GM19463 (cell line): ENCODE data around the gene SLC1A1.
"Not testable (repeated sequence)": the region's sequence is repeated elsewhere in the genome, so short reads cannot be mapped to it uniquely, and the experiment has no call there.

Experiments
- ATAC-seq: cut with Tn5 transposase; IDR thresholded peaks from one replicate; pipeline ENCODE4 v1.9.1; 2021; ENCODE audit warnings: mild to moderate bottlenecking, moderate library complexity; ENCODE audit not compliant: unreplicated experiment

The SLC1A1 gene

DNA sequence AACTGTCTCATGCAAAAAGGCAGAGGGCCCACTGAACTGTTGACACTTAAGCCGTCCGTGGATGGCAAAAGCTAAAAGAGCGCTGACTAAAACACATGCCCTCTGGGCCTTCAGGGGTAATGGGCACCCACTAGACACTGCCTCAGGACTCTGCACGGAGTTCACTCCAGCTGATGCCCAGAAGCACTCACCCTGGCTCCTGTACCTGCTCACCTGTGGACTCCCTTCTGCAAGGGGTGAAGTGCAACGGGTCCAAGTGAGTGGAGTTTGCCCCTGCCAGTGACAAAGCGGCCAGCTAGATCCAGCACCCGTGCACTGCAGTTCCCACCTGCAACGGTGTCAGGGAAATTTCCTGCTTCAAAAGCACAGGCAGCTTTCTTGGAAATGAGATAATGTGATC is 50.2 kb downstream of the SLC1A1 start:
- ATAC-seq = no peak

DNA sequence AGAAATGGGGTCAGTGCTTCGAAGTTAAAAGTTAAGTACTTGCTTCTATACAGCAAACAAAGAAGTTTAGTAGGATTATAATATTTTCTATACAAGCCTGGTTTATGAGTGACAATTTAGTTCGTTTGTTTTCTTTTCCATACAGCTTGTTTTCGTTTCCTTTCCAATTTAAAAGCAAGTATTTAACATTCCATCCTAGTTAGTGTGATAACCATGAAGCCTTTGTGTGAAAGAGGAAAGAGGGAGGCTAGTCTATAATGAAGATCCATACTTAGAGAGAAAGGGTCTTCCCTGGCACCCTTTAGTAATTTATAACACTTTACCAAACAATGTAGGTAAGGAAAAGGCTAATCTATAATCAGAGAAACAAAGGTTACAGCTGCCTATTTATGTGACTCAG is 51.0 kb downstream of the SLC1A1 start:
- no peak for ATAC-seq

DNA sequence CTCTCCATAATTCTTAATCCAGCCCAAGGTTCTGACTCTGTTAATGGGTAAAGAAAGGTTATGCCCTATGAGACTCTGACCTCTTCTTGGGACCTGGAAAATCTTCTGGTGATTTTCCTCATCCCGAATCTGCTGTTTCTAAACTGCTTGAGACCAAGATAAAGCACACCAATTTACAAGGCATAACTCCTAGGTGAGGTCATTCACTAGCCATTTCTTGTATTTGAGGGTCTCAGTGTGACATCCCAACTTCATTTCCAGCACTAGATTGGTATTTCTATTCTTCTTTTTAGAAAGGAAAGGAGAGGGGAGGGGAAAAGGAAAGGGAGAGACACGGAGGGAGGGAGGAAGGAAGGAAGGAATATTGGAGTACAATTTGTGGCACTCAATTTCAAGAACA is 51.6 kb downstream of the SLC1A1 start:
- no peak for ATAC-seq

DNA sequence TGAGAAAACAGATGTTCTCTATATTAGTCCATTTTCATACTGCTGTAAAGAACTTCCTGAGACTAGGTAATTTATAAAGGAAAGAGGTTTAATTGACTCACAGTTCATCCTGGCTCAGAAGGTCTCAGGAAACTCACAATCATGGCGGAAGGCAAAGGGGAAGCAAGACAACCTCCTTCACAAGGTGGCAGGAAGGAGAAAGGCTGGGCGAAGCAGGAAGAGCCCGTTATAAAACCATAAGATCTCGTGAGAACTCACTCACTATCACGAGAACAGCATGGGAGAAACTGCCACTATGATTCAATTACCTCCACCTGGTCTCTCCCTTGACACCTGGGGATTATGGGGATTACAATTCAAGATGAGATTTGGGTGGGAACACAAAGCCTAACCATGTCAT is 54.4 kb downstream of the SLC1A1 start:
- not testable (repeated sequence) for ATAC-seq

DNA sequence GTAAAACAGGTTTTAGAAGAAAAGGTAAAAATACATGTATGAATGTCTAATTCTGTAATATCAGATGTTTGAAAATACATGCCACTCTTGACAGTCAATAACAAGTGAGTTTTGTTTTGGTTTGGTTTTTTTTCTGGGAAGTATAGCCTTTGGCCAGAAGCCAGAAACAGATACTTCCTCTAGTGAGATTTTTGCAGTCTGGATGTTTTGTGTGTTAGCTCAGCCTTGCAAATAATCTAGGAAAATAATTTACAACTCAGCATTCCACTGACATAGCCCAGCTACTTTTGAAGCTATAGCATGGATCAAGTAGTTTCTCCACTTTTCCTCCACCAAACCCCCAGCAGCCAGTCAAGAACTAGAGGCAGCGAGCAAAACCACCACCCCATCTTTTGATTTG is 56.7 kb downstream of the SLC1A1 start:
- no peak for ATAC-seq

DNA sequence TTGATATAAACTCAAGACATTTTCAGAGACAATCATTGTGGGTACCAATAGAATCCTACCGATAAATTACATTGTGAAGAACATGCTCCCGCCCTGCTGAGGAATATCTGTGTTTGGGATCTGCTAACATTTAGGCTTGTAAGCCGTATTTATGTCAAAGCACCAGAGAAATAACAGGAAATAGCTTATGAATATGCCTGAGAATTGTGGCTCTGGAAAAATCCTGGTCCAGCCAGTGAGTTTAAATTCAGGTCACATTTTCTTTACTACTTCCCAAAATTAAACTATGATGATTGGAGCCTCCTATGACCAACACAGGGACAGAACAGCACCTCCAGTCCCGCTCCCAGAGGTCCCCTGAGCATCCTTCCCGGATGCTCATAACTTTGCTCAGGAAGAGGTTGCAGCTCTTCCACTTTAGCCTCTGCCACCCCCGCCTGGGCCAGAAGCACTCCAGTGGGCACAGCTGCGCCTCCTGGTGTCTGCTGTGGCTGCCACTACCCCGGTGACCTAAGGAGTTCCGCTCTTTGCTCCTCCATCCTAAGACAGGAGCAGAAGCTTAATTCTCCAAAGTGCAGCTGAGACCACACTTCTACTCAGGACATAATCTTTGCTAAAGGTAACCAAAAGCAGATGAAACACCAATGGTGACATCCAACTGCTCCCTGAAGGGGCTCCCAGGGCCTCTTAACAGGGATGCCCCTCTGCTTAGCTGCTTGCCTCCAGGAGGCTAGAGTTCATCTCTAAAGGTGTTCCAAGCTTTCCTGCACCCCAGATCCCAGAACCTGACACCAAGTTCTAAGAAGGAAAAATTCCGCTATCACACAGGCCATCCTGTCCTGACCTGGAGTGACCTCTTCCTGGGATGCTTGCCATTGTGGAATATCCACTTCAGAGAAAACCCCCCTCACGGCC is 58.8 kb downstream of the SLC1A1 start:
- peak; percentile 58 for ATAC-seq

DNA sequence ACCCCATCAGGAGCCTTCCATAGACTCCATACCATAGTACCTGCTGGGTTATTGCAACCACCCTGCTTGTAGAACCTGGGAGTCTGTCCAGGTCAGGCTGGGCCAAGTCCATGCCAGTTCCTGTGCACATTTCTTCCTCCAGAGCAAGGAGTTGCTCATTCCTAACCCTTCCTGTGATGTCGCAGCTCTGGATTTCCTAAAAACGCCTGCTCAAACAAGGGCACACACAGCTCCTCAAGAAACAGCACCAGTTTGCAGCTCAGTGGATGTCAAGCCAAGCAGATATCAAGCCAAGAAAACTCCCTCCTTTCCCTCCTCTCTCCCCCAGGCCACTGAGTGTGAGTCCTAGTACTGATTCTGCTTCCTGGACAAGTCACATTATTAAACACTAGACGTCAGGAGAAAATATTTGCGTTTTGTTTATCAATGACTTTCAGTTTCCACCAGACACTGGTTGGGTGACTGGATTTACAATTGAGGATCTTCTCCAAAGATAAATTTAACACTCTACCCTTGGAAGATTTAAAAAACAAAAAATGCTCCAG is 59.6 kb downstream of the SLC1A1 start:
- ATAC-seq = no peak

DNA sequence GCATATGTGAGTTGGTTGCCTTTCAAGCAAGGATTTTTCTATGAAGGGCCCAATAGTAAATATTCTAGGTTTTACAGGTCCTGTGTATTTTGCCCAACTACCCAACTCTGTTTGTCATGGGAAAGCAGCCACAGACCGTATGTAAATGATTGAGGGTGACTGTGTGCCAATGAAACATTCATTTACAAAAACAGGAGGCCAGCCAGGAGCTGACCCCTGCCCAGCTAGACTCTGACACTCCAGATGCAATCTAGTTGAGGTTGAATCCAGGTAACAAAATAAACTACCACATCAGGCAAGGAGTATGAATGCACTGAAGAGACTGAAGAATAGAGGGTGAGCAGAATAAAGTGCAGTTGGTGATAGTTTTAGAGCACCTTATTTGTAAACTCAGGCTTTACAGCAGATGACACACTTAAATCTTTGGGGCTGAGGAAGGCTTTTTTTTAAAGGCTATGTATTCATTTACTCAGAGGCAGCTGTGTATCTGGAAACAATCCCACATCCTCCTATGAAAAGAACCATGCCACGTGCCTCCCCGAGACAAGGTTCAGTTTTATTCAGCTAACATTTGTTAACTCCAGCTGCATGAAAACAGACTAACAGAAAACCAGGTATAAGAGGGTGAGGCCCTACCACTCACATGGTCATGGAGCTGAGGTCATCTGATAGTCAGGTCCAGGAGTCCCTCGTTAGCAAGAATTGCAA is 60.7 kb downstream of the SLC1A1 start:
- ATAC-seq = no peak

DNA sequence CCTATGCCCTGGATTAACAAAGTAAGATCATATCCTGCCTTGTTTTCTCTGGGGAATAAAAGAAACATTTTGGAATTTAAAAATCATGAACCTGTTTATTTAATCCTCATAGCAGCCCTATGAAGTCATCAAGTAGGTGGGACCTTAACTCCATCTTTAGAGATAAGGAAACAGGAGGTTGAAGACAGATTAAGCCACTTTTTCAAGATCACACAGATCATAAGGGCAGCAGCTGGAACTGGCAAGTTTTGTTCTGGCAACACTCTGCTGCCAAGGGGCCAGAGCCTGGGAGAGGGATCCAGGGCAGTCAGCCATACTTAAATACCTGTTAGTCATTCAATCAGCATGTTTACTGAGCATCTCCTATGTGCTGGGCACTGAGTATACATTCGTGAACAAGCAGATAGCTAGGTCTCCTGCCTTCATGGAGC is 63.7 kb downstream of the SLC1A1 start:
- no peak for ATAC-seq

DNA sequence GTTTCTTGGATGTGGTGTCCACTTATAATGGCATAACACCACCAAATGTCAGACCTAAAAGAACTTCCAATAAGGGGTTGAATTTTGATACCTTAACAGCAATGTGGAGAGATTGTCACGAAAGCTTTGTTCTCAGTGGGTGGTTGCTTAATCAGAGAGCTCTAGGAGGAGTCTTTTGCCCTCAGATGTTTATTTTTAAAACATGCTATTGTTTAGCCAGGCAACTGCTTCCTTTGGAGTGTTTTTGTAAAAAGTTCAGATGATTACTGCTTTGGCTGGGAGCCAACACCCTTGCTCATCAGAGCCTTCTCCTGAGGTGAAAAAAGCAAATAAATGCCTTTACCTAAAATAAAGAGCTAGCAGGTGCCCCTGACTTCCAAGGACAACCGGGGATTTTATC is 65.0 kb downstream of the SLC1A1 start:
- ATAC-seq = no peak

DNA sequence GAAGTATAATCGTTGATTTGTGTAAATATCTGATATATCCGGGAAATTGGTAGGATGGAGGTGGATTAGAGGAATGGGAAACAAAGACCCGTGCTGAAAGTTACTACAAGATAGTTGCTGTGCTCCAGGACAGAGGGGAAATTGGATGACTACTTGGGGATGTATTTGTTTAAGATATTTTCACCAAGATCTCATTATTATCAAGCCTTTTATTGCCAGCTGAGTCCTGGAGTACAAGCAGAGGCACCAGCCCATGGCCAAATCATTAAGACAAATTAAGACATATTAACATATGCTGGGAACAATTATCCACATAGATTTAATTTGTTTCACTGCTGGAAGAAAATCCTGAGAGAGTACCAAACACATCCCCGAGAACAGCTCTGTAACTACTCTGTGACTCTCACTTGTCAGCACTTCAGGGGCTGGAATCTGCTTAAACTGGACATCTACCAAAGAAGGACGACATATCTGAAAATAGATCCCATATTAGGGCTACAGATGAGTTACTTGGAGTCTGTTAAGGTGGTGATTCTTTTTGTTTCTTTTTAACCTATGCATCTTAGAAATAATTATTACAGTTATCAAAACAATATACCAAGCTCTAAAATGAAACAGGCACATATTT is 68.2 kb downstream of the SLC1A1 start:
- no peak for ATAC-seq

DNA sequence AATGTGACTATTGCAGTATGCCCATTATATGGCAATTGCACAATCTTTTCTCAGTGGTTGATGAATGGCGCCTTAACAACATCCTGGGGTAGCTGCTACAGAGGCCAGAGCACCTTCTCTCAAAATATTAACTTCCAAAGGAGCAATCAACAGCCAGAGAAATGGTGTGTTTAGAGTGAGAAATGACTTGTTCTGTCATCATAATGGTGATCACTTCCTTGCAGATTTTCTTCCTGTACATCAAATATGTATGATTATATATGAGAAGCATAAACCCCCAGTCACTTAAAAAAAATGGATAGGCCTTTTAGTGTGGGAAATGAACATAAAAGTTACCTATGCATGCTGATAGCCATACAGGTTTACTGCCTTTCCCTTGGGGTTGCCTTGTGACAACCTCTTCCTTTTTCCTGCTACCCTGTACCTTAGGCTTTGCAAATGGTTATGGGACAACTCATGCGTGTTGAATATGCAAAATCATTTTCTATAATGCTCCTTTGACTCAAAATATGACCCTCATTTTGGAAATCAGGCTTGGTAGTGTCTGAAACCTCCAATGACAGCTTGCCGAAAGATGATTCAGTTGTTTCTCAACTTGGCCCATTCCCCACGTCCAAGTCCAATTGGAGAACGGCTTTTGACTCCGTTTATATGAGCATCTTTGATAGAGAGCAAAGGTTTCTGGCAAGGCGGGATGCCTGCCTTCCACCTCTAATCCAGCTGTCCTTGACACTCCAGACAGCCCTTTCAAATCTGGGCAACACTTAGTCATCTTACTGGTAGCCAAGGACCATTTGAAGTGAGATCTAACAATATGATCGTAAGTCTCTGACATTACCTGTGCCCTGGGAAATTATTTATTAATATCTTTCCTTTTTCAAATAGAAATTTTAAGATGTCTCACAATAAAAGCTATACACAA is 69.3 kb downstream of the SLC1A1 start:
- peak; percentile 75 for ATAC-seq

DNA sequence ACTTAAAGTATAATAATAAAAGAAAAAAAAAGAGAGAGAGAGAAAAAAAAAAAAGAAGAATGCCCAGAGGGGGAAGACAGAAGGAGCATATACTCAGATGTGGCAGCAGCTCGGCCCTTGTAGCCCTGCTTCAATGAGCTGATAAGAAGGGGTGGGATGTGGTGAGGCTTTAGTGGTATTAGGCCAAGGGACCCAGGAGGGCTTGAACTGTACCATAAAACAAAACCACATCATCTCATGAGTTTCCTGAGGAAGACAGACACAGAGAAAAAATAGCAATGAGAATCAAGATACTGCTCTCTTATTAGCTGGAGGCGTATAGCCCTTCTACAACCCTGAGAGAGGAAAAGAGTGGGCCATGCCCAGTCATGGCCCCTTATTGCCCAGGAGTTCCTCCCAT is 72.8 kb downstream of the SLC1A1 start:
- ATAC-seq = no peak

DNA sequence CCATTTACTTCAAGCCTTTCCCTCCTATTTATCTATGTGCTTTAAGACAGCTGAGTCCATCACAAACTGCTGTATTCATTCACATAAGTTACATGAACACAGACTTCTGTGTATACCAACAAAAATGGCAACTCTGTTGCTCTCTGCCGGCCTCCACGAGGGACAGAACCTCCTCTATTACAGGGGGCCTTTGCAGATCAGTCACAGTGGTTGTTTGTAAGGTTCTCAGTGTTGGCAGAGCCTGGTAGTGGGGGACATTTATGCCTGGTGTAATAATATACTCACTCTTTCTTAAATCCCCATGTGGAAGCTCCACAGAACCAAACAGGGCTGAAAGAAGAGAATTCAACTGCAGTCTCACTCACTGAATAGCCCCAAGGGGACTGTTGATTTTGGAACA is 76.5 kb downstream of the SLC1A1 start:
- ATAC-seq = no peak

DNA sequence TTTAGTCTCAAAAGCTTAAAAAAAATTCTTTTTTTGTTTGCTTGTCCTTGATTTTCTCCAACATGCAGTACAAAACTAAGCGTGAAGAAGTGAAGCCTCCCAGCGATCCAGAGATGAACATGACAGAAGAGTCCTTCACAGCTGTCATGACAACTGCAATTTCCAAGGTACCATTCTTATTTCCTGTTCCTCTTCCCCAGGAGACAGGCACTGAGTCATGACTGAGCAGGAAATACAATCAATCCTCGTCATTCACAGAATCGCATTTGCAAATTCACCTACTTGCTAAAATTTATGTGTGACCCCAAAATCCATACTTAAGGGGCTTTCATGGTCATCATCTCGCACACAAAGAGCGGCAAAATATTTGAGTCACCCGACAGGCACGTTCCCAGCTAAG is 77.3 kb downstream of the SLC1A1 start:
- ATAC-seq = no peak

DNA sequence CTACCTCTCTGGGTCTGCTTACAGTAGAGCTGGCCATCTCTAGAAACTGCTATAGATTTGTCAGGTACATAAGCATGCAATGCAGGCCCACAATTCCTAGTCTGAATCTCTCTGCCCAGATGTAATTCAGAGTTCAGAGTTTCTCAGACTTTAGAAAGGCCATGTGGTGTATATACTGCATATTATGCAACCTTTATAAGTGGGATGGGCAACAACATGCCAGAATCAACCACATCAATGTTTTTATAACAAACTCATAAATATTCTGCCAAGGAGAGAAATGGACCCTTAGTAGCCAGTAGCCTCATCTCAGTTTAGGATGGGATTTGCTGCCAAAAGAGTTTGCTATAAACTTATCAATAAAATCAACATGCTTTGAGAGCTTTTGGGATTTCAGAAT is 78.8 kb downstream of the SLC1A1 start:
- no peak for ATAC-seq

DNA sequence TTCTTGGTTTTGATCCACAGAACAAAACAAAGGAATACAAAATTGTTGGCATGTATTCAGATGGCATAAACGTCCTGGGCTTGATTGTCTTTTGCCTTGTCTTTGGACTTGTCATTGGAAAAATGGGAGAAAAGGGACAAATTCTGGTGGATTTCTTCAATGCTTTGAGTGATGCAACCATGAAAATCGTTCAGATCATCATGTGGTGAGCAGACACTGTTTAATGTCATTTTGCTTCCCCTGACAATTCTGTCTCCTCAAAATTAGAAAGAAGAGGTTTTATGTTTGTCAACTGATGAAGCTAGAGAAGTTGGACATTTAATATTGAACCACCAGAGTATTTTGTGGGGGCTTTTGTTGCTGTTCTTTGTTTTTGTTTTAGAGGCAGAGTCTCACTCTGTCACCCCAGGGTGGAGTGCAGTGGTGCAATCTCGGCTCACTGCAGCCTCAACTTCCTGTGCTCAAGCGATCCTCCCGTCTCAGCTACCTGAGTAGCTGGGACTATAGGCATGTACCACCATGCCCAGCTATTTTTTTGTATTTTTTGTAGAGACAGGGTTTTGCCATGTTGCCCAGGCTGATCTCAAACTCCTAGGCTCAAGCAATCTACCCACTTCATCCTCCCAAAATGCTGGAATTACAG is 82.0 kb downstream of the SLC1A1 start:
- no peak for ATAC-seq

DNA sequence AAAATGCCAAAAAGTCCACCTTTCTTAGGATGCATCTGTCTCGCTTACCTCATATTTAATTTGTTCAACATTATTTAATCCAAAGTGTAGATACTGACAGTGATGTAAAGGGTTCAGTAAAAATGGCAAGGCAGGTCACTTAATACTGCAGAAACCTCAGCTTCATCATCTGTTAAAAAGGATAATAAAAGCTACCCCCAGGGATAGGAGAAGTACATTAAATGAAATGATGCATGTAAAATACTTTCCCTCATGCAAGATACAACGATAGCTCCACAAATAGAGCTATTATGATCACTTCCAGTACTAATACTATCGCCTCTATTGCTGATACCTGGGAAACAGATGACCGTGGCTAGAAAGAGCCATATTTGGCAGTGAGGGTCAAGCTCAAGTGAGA is 82.9 kb downstream of the SLC1A1 start:
- no peak for ATAC-seq

DNA sequence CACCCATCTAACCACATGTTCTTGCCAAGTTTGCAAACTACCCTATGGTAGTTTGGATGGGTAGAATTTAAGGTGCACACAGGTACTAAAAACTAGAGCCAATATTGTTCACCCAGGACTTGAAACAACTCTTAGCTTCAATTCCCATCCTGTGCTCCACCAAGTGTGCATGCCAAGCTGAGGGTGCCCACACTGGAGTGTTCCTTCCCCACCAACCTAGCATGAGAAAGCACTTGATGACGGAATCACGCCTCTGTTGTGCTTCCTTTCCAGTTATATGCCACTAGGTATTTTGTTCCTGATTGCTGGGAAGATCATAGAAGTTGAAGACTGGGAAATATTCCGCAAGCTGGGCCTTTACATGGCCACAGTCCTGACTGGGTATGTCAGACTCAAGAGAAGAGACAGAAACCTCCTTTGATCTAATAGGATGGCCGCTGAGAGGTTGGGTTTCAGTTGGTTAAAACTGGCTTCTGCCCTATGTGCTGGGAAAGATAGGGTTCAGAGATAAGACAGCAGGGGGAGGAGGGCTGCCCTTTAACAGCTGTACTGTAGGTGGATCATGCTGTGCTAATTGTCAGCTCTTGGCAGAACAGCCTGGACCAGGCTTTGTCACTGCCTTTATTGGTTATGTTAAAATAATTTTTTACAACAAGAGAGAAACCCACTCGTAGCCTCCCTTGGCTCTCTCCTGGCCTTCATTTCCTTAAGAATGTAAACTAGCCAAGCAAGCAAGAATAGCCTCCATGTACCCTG is 83.5 kb downstream of the SLC1A1 start:
- ATAC-seq = no peak
